ENCODE data around the gene WWTR1.

WWTR1 gene

GRCh38 chr3:149490260-149490971, 167.4 kb downstream of the WWTR1 start:
- Histone ChIP-seq H3K9me3 (ENCODE audit: low read length) (no peaks in the 10 kb centered on the region), H2AFZ (ENCODE audit: low read depth, low read length) (no peak overlapping the region), H3K4me3 (ENCODE audit: low read length) (no peak overlapping the region), H3K27me3 (ENCODE audit: insufficient read depth, low read length) (peaks cover 6% of the 10 kb centered on the region), H3K4me1 (ENCODE audit: insufficient read depth, low read length) (no peaks in the 10 kb centered on the region), H3K36me3 (ENCODE audit: insufficient read depth, low read length) (no peaks in the 10 kb centered on the region)

GRCh38 chr3:149489060-149489690, 168.7 kb downstream of the WWTR1 start:
- H3K9me3 ChIP-seq (ENCODE audit: low read length): no peaks in the 10 kb centered on the region
- H3K27me3 ChIP-seq (ENCODE audit: insufficient read depth, low read length): peaks cover 6% of the 10 kb centered on the region
- H2AFZ ChIP-seq (ENCODE audit: low read depth, low read length): no peak overlapping the region
- H3K4me1 ChIP-seq (ENCODE audit: insufficient read depth, low read length): no peaks in the 10 kb centered on the region
- H3K4me3 ChIP-seq (ENCODE audit: low read length): no peak overlapping the region
- no peaks in the 10 kb centered on the region for H3K36me3 ChIP-seq (ENCODE audit: insufficient read depth, low read length)

GRCh38 chr3:149487598-149488197, 170.1 kb downstream of the WWTR1 start:
- H3K36me3 ChIP-seq (ENCODE audit: insufficient read depth, low read length): no peaks in the 10 kb centered on the region

GRCh38 chr3:149486726-149487125, 171.1 kb downstream of the WWTR1 start:
- no peaks in the 10 kb centered on the region for H3K9me3 ChIP-seq (ENCODE audit: low read length)
- H3K4me1 ChIP-seq (ENCODE audit: insufficient read depth, low read length): no peaks in the 10 kb centered on the region
- no peak overlapping the region for H2AFZ ChIP-seq (ENCODE audit: low read depth, low read length)
- no peaks in the 10 kb centered on the region for H3K36me3 ChIP-seq (ENCODE audit: insufficient read depth, low read length)
- no peaks in the 10 kb centered on the region for H3K27me3 ChIP-seq (ENCODE audit: insufficient read depth, low read length)
- H3K4me3 ChIP-seq (ENCODE audit: low read length): no peak overlapping the region

More at GRCh38 chr3:149487598-149488197, 170.1 kb downstream of the WWTR1 start:
- Histone ChIP-seq H3K9me3 (ENCODE audit: low read length) (no peaks in the 10 kb centered on the region), H2AFZ (ENCODE audit: low read depth, low read length) (no peak overlapping the region), H3K4me1 (ENCODE audit: insufficient read depth, low read length) (no peaks in the 10 kb centered on the region), H3K27me3 (ENCODE audit: insufficient read depth, low read length) (peaks cover 4% of the 10 kb centered on the region), H3K4me3 (ENCODE audit: low read length) (no peak overlapping the region)

GRCh38 chr3:149481491-149481890, 176.3 kb downstream of the WWTR1 start:
- H3K36me3 ChIP-seq (ENCODE audit: insufficient read depth, low read length): no peaks in the 10 kb centered on the region
- H3K9me3 ChIP-seq (ENCODE audit: low read length): no peaks in the 10 kb centered on the region
- no peaks in the 10 kb centered on the region for H3K27me3 ChIP-seq (ENCODE audit: insufficient read depth, low read length)
- H2AFZ ChIP-seq (ENCODE audit: low read depth, low read length): no peak overlapping the region
- no peak overlapping the region for H3K4me3 ChIP-seq (ENCODE audit: low read length)
- H3K4me1 ChIP-seq (ENCODE audit: insufficient read depth, low read length): no peaks in the 10 kb centered on the region

GRCh38 chr3:149481056-149481455, 176.8 kb downstream of the WWTR1 start:
- H3K4me1 ChIP-seq (ENCODE audit: insufficient read depth, low read length): no peaks in the 10 kb centered on the region
- no peaks in the 10 kb centered on the region for H3K36me3 ChIP-seq (ENCODE audit: insufficient read depth, low read length)
- no peak overlapping the region for H3K4me3 ChIP-seq (ENCODE audit: low read length)
- H2AFZ ChIP-seq (ENCODE audit: low read depth, low read length): no peak overlapping the region
- no peaks in the 10 kb centered on the region for H3K27me3 ChIP-seq (ENCODE audit: insufficient read depth, low read length)
- no peaks in the 10 kb centered on the region for H3K9me3 ChIP-seq (ENCODE audit: low read length)

- Histone ChIP-seq H3K4me1 (ENCODE audit: insufficient read depth, low read length) (no peaks in the 10 kb centered on the region), H3K36me3 (ENCODE audit: insufficient read depth, low read length) (no peaks in the 10 kb centered on the region), H3K4me3 (ENCODE audit: low read length) (no peak overlapping the region), H3K9me3 (ENCODE audit: low read length) (no peaks in the 10 kb centered on the region), H3K27me3 (ENCODE audit: insufficient read depth, low read length) (no peaks in the 10 kb centered on the region), H2AFZ (ENCODE audit: low read depth, low read length) (peak overlapping the region; percentile 71)
These were observed 177.4 kb downstream of the WWTR1 start for GRCh38 chr3:149480326-149481017.

GRCh38 chr3:149479621-149480325, 178.1 kb downstream of the WWTR1 start:
- Histone ChIP-seq H3K9me3 (ENCODE audit: low read length) (no peaks in the 10 kb centered on the region), H2AFZ (ENCODE audit: low read depth, low read length) (peak overlapping the region; percentile 71), H3K36me3 (ENCODE audit: insufficient read depth, low read length) (no peaks in the 10 kb centered on the region), H3K4me1 (ENCODE audit: insufficient read depth, low read length) (no peaks in the 10 kb centered on the region), H3K4me3 (ENCODE audit: low read length) (no peak overlapping the region), H3K27me3 (ENCODE audit: insufficient read depth, low read length) (no peaks in the 10 kb centered on the region)

GRCh38 chr3:149476225-149476624, 181.6 kb downstream of the WWTR1 start:
- Histone ChIP-seq H3K27me3 (ENCODE audit: insufficient read depth, low read length) (no peaks in the 10 kb centered on the region), H3K9me3 (ENCODE audit: low read length) (no peaks in the 10 kb centered on the region), H2AFZ (ENCODE audit: low read depth, low read length) (no peak overlapping the region), H3K36me3 (ENCODE audit: insufficient read depth, low read length) (no peaks in the 10 kb centered on the region), H3K4me3 (ENCODE audit: low read length) (no peak overlapping the region), H3K4me1 (ENCODE audit: insufficient read depth, low read length) (no peaks in the 10 kb centered on the region)

- H3K4me1 ChIP-seq (ENCODE audit: insufficient read depth, low read length): no peaks in the 10 kb centered on the region
- H3K4me3 ChIP-seq (ENCODE audit: low read length): no peak overlapping the region
- no peak overlapping the region for H2AFZ ChIP-seq (ENCODE audit: low read depth, low read length)
- no peaks in the 10 kb centered on the region for H3K27me3 ChIP-seq (ENCODE audit: insufficient read depth, low read length)
- H3K36me3 ChIP-seq (ENCODE audit: insufficient read depth, low read length): no peaks in the 10 kb centered on the region
- H3K9me3 ChIP-seq (ENCODE audit: low read length): no peaks in the 10 kb centered on the region
These were observed 182.3 kb downstream of the WWTR1 start for GRCh38 chr3:149475451-149476060.

GRCh38 chr3:149474250-149474817, 183.5 kb downstream of the WWTR1 start, which contains the start of gene TM4SF4:
Gene TM4SF4 (plus strand): TSS chr3:149474697. CDS start chr3:149474878, 181 bp downstream.
- Histone ChIP-seq H2AFZ (ENCODE audit: low read depth, low read length) (no peak within 1 kb of the TSS), H3K4me3 (ENCODE audit: low read length) (no peak within 1 kb of the TSS), H3K36me3 (ENCODE audit: insufficient read depth, low read length) (no peaks in the 10 kb centered on the region), H3K9me3 (ENCODE audit: low read length) (no peaks in the 10 kb centered on the region), H3K4me1 (ENCODE audit: insufficient read depth, low read length) (no peaks in the 10 kb centered on the region), H3K27me3 (ENCODE audit: insufficient read depth, low read length) (no peaks in the 10 kb centered on the region)
